ENCODE results near the gene PCDHA1.

DNA sequence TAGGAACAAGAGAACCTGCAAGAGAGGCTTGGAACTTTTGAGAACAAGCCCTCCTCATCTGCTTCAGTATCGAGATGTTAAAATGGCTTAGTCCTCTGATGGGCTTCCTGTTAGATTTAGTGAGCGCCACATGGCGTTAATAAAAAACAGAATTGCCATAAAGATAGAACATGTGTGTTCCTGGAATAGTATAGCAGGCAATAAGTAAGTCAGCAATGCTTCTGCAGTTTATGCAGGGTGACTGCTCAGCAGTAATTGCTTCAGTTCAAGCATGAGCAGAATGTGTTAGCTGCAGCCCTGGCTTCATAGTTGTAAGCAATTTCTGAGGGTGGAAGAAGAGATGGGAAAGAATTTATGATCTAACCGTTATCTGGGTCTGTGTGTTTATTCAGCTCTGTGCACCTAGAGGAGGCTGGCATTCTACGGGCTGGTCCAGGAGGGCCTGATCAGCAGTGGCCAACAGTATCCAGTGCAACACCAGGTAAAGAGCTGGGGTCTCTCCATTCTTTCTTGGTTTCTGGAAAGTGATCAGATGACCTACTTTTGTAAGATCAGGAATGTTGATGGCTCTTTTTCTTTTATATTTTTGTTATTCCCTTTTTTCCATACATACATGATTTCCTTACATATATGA is 196.3 kb downstream of the PCDHA1 start:
- TF ChIP-seq, protein P1, sequence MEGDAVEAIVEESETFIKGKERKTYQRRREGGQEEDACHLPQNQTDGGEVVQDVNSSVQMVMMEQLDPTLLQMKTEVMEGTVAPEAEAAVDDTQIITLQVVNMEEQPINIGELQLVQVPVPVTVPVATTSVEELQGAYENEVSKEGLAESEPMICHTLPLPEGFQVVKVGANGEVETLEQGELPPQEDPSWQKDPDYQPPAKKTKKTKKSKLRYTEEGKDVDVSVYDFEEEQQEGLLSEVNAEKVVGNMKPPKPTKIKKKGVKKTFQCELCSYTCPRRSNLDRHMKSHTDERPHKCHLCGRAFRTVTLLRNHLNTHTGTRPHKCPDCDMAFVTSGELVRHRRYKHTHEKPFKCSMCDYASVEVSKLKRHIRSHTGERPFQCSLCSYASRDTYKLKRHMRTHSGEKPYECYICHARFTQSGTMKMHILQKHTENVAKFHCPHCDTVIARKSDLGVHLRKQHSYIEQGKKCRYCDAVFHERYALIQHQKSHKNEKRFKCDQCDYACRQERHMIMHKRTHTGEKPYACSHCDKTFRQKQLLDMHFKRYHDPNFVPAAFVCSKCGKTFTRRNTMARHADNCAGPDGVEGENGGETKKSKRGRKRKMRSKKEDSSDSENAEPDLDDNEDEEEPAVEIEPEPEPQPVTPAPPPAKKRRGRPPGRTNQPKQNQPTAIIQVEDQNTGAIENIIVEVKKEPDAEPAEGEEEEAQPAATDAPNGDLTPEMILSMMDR (IDR thresholded peaks at IDR 0.05): no peak
- TF ChIP-seq POLR2A (IDR thresholded peaks at IDR 0.05): no peak

Data from uterus (tissue), 2 donors.